PC-3 (cell line): ENCODE measurements around the gene CLDN15. TPM values are rescaled to one million over a fixed set of nuclear protein-coding genes. Genes with fewer than 3 reads are reported as not detected.
A peak's percentile ranks its signal among the peaks of the same experiment; 100 is the strongest.
"Not testable (repeated sequence)": the region's sequence is repeated elsewhere in the genome, so short reads cannot be mapped to it uniquely, and the experiment has no call there.

Experiments
- ATAC-seq: fragments of 200-7000 bp; cut with Tn5 transposase; 2 replicates; pipeline ENCODE4 v1.9.1; 2020; ENCODE audit warnings: mild to moderate bottlenecking, moderate library complexity
- BruUV-seq: library from RNA; stranded (reverse); fragments of 400-500 nt; replicated peaks from 2 replicates; lab custom pipeline; 2021; lab: Mats Ljungman, UMichigan
- CTCF ChIA-PET: fragments of 300-600 bp; sonication (Branson Sonifier 250); formaldehyde crosslinking; loops from one replicate; lab custom pipeline; 2022; ENCODE audit warnings: antibody characterized with exemption; lab: Charles Lee
- POLR2A ChIA-PET: fragments of 300-600 bp; sonication (Branson Sonifier 250); formaldehyde crosslinking; loops from one replicate; lab custom pipeline; 2022; ENCODE audit warnings: antibody characterized with exemption; ENCODE audit not compliant: unreplicated experiment; lab: Charles Lee
- DNase-seq: peaks from one replicate; pipeline ENCODE4 v3.0.0-alpha.2; 2015
- H2AFZ ChIP-seq: fragments of 300-600 bp; sonication (generic); 2 replicates; pipeline ENCODE4 v1.6.0; 2016; ENCODE audit warnings: antibody characterized with exemption, low read length
- H3F3A ChIP-seq: fragments of 300-600 bp; sonication (generic); one replicate; pipeline ENCODE4 v1.6.0; 2017; ENCODE audit warnings: antibody characterized with exemption, low read length, control low read depth, mild to moderate bottlenecking; ENCODE audit not compliant: unreplicated experiment
- H3K27ac ChIP-seq: fragments of 300-600 bp; sonication (generic); 2 replicates; pipeline ENCODE4 v1.5.1; 2016; ENCODE audit warnings: mild to moderate bottlenecking, low read length
- H3K27me3 ChIP-seq: fragments of 300-600 bp; sonication (generic); 2 replicates; pipeline ENCODE4 v1.6.1; 2016; ENCODE audit warnings: low read length, mixed read lengths
- H3K36me3 ChIP-seq: fragments of 300-600 bp; sonication (generic); 2 replicates; pipeline ENCODE4 v1.6.1; 2016; ENCODE audit warnings: low read depth, mixed run types, low read length, mixed read lengths
- H3K4me1 ChIP-seq: fragments of 300-600 bp; sonication (generic); 2 replicates; pipeline ENCODE4 v1.5.1; 2016; ENCODE audit warnings: low read length; ENCODE audit not compliant: insufficient read depth
- H3K4me2 ChIP-seq: fragments of 300-600 bp; sonication (generic); 2 replicates; pipeline ENCODE4 v1.6.0; 2016; ENCODE audit warnings: low read length
- H3K4me3 ChIP-seq: fragments of 300-600 bp; sonication (generic); 2 replicates; pipeline ENCODE4 v1.5.1; 2016; ENCODE audit warnings: mild to moderate bottlenecking, low read length, mixed read lengths
- H3K79me2 ChIP-seq: fragments of 300-600 bp; sonication (generic); 2 replicates; pipeline ENCODE4 v1.6.1; 2017; ENCODE audit warnings: low read length, mixed read lengths
- H3K9ac ChIP-seq: fragments of 300-600 bp; sonication (generic); 2 replicates; pipeline ENCODE4 v1.6.0; 2016; ENCODE audit warnings: mild to moderate bottlenecking, low read length
- H3K9me2 ChIP-seq: fragments of 300-600 bp; sonication (generic); replicated peaks from 2 replicates; pipeline ENCODE4 v1.6.1; 2016; ENCODE audit warnings: mixed run types, low read length, mixed read lengths
- H3K9me3 ChIP-seq: fragments of 300-600 bp; sonication (generic); 2 replicates; pipeline ENCODE4 v1.6.1; 2016; ENCODE audit warnings: low read length, mixed read lengths
- H4K20me1 ChIP-seq: fragments of 300-600 bp; sonication (generic); 2 replicates; pipeline ENCODE4 v1.6.1; 2016; ENCODE audit warnings: low read length, mixed read lengths
- EZH2 ChIP-seq: fragments of 300-600 bp; sonication (generic); IDR thresholded peaks from one replicate; pipeline ENCODE4 v1.6.1; 2017; ENCODE audit warnings: antibody characterized with exemption, mild to moderate bottlenecking, low read length; ENCODE audit not compliant: unreplicated experiment
- EZH2phosphoT487 ChIP-seq: fragments of 300-600 bp; sonication (generic); IDR thresholded peaks from 2 replicates; pipeline ENCODE4 v1.6.1; 2018; ENCODE audit warnings: mild to moderate bottlenecking, antibody characterized with exemption, low read length, borderline replicate concordance
- intact Hi-C: fragments of 100-400 bp; cut with micrococcal nuclease; formaldehyde crosslinking; loops from 2 replicates; pipeline ENCODE4 v1.9.0; 2023
- total RNA-seq: library from RNA; depleted of rRNA; stranded (reverse); fragments of >200 nt; gene quantifications from 2 replicates; pipeline ENCODE4 v1.2.3, GENCODE V29; 2014
- TF ChIP-seq, protein P1 (sequence below): fragments of 300-600 bp; sonication (generic); conservative IDR thresholded peaks from 2 replicates; pipeline ENCODE4 v1.5.1; 2017; ENCODE audit warnings: antibody characterized with exemption, low read depth, mild to moderate bottlenecking, low read length

CLDN15 gene
- total RNA-seq, 1 experiment from 2014 or later = 6.7 TPM

DNA sequence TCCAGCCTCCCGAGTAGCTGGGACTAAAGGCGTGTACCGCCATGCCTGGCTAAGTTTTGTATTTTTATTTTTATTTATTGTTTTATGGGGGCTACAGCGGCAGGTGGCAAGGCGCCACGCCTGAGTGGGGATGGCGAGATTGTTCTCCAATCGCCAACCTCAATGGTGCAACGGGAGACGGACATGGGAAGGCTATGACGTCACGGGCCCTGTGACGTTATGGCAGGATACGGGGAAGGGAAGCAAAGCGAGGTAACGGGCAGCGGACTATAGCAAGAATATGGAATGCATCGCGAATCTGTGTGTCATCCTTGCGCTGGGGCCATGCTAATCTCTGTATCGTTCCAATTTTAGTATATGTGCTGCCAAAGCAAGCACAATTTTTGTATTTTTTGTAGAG lies 32.1 kb upstream of the CLDN15 start:
- DNase-seq (no peak), ATAC-seq (no peak)
- H3K9me2 ChIP-seq = no peaks in the 10 kb centered on the region
- no peaks in the 10 kb centered on the region for H3K36me3 ChIP-seq
- H3K27me3 ChIP-seq = no peaks in the 10 kb centered on the region
- no peaks in the 10 kb centered on the region for H4K20me1 ChIP-seq
- no peak overlapping the region for H3K9ac ChIP-seq
- no peak overlapping the region for H3K4me3 ChIP-seq
- H3K27ac ChIP-seq = no peak overlapping the region
- TF ChIP-seq EZH2 = no peak
- TF ChIP-seq, protein P1, sequence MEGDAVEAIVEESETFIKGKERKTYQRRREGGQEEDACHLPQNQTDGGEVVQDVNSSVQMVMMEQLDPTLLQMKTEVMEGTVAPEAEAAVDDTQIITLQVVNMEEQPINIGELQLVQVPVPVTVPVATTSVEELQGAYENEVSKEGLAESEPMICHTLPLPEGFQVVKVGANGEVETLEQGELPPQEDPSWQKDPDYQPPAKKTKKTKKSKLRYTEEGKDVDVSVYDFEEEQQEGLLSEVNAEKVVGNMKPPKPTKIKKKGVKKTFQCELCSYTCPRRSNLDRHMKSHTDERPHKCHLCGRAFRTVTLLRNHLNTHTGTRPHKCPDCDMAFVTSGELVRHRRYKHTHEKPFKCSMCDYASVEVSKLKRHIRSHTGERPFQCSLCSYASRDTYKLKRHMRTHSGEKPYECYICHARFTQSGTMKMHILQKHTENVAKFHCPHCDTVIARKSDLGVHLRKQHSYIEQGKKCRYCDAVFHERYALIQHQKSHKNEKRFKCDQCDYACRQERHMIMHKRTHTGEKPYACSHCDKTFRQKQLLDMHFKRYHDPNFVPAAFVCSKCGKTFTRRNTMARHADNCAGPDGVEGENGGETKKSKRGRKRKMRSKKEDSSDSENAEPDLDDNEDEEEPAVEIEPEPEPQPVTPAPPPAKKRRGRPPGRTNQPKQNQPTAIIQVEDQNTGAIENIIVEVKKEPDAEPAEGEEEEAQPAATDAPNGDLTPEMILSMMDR = no peak
- TF ChIP-seq EZH2phosphoT487 = no peak
- no peaks in the 10 kb centered on the region for H3K79me2 ChIP-seq
- H3K4me2 ChIP-seq = no peak overlapping the region
- CTCF ChIA-PET = no interaction called here
- H2AFZ ChIP-seq = no peak overlapping the region
- H3K4me1 ChIP-seq = no peaks in the 10 kb centered on the region
- intact Hi-C loops = no loop called here
- BruUV-seq = no TSS peak
- H3F3A ChIP-seq = no peaks in the 10 kb centered on the region
- no peaks in the 10 kb centered on the region for H3K9me3 ChIP-seq
- POLR2A ChIA-PET = no interaction called here

DNA sequence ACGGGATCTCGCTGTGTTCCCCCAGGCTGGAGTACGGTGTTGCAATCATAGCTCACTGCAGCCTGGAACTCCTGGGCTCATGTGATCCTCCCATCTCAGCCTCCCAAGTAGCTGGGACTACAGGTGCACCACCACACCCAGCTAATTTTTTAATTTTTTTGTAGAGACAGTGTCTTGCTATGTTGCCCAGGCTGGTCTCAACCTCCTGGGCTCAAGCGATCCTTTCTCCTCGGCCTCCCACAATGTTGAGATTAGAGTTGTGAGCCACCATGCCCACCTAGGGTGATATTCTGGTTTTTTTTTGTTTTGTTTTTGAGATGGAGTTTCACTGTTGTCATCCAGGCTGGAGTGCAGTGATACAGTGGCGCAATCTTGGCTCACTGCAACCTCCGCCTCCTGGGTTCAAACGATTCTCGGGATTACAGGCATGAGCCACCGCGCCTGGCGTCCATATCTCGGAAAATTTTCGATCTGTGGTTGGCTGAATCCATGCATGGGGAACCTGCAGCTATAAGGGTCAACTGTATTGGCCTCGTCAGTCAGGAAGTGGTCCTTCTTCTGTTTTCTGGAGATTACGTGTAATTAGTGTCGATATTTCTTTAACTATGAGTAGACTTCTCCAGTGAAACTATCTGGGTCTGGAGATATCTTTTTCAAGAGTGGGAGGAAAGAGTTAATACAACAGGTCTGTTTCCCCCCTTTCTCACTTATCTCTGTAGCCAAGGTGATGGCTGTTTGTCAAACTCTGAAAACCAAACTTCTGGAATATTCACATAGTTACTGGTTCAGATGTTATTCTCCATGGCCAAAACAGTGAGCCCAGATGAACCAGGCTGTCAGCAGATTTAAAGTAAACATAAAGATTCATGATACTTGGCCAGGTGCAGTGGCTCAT lies 28.3 kb upstream of the CLDN15 start:
- Histone ChIP-seq H3K36me3 (no peaks in the 10 kb centered on the region), H3K4me2 (no peak overlapping the region), H3K4me1 (no peaks in the 10 kb centered on the region), H3K9ac (no peak overlapping the region), H3F3A (no peaks in the 10 kb centered on the region), H4K20me1 (no peaks in the 10 kb centered on the region), H3K9me2 (no peaks in the 10 kb centered on the region), H2AFZ (no peak overlapping the region), H3K4me3 (no peak overlapping the region), H3K79me2 (no peaks in the 10 kb centered on the region), H3K27ac (no peak overlapping the region), H3K9me3 (no peaks in the 10 kb centered on the region), H3K27me3 (no peaks in the 10 kb centered on the region)
- no peak for ATAC-seq
- ChIA-PET POLR2A (interaction anchor here (0.7 kb wide), 1 partner anchor 12 kb away, joined by 5 read pairs; no protein-coding TSS in a partner anchor), CTCF (no interaction called here)
- intact Hi-C loops = no loop called here
- TF ChIP-seq EZH2phosphoT487 (no peak), EZH2 (no peak)
- TF ChIP-seq, protein P1 = no peak
- no peak for DNase-seq
- no TSS peak for BruUV-seq

DNA sequence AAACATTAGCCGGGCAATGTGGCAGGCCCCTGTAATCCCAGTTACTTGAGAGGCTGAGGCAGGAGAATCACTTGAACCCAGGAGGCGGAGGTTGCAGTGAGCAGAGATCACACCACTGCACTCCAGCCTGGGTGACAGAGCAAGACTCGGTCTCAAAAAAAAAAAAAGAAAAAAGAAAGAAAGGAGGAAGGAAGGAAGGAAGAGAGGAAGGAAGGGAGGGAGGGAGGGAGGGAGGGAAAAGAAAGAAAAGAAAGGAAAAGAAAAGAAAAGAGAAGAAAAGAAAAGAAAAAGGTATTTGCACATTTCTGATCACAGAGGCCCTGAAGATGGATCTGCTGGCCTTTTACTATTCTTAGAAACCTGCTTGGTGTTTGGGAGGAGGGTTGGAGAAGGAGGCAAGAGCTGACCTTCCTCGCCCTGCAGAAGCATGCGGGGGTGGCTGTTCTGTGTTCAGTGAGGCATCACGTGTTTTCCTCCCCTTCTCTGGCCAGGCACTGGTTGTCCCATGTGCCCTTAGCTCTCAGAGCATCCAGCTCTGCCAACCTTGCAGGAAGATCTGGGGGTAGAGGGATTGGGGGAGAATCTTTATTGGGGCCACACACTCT lies 26.6 kb upstream of the CLDN15 start:
- peak; percentile 24; the same call in 1 of the 2 replicates for ATAC-seq
- H3K36me3 ChIP-seq, H3K9me3 ChIP-seq, H3K4me3 ChIP-seq, H3K27me3 ChIP-seq, H3K9me2 ChIP-seq, intact Hi-C loops, H3K4me1 ChIP-seq, H2AFZ ChIP-seq, H3K27ac ChIP-seq, H3K9ac ChIP-seq, H3K79me2 ChIP-seq, H3K4me2 ChIP-seq, CTCF ChIA-PET, BruUV-seq, H3F3A ChIP-seq, H4K20me1 ChIP-seq, DNase-seq, POLR2A ChIA-PET: not testable (repeated sequence)
